Activated effector memory CD4-positive, alpha-beta T cell treated with anti-CD3 and anti-CD28 coated beads, Interleukin-2, amount 50 U/mL, for 16 hours (primary cell): ENCODE results near the gene EXOC6B.

Experiments used
- DNase-seq: peaks from one replicate; pipeline ENCODE4 v3.0.0-alpha.2; 2020

The EXOC6B gene

DNA sequence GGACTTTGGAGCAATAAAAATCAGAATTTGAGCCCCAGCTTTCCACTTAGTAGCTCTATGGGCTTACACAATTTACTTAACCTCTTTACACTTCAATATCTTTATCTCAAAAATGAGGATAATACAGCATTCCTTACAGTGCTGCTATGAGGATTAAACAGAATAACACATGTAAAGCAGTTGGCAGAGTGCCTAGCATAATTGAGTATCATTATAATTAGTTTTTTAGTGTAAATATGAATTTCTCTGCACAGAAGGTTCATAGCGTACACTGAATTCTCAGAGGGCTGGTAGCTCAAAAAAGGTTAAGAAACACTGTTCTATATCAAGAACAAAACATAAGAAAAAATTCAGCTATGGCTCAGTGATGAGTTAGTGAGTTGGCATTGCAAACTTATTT is 487.8 kb downstream of the EXOC6B start:
- DNase-seq = no peak

DNA sequence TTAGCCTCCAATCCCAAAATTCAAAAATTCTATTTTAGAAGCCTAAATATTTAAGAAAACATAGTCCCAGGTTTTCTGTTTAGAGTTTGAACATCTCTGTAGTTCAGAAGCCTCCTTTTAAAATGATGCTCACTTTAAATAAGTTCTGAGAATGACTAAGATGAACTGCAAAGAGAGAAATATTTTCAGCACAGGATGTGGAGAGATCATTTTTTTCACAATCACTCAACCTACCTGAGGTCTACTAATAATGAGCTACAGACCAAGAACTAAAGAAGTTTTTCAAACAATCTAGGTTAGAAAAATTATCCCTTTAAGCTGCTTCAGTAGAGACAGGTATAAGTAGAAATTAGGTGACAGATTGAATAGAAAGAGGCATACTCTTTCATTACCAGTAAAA is 493.1 kb downstream of the EXOC6B start:
- no peak for DNase-seq

DNA sequence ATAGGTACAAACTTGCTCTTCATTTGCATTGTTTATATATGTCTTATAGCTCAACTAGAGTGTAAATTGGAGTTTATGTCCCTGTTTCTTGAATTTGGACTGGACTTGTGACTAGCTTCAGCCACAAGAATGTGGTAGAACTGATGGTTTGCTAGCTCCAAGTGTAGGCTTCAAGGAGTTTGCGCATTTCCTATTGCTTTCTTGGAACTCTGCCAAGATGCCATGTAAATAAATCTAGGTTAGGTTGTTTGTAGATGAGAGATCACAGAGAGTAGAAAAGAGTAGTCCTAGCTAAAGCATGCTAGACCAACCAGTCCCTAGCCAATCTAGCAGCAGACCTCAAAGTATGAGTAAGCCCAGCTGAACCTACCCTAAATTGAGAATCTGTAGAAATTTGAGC is 495.2 kb downstream of the EXOC6B start:
- no peak for DNase-seq

DNA sequence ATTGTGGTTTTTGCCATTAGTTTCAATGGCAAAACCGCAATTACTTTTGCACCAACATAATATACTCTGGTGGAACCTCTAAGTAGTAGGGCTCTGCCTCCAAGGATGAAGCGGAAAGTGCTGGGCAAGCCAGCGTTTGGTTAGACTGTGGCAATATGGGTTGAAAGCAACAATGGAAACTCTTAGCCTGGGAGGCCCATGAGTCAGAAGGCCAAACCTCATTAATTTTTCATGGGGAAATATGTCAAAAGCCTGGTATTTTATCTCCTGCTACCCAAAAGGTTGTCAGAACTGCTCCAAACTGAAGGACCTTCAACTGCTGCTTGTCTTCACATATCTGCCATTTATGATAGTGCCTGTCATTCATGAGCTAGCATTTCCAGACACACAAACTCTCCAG is 499.1 kb downstream of the EXOC6B start:
- DNase-seq = no peak

DNA sequence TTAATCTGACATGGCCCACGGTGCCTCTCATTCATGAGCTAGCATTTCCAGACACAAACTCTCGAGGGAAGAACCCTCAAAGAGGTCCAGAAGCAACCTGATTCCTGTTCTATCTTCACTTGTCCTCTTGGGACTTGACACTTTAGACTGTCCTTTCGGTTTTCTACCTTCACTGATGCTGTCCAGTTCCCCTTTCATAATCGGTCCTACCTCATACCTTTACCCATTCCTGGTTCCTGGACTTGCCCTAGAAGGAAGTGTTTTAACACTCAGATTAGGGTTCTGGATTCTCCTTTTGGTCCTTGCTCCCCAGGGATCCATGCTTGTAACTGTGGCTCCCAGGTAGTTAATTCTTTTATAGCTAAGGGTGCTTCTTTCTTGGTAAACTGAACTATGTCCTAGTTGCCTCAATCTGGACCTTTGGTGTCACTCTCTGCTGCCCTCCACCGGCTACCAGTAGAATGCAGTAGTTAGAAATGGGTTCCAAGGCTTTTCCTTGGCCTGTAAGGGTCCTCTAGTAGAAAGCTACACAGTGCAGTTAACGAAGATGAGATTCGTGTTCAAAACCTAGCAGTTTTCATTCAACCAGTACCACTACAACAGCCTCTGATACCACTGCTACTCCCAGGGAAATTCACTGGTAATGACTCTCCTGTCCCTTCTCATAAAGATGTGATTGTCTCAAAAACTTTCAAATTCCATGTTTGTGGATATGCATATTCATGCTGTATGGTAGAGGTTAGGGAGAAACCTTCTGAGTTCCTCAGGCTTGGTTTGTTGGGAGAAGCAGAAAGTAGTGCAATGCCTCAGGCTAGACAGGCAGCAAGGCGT is 500.0 kb downstream of the EXOC6B start:
- no peak for DNase-seq

DNA sequence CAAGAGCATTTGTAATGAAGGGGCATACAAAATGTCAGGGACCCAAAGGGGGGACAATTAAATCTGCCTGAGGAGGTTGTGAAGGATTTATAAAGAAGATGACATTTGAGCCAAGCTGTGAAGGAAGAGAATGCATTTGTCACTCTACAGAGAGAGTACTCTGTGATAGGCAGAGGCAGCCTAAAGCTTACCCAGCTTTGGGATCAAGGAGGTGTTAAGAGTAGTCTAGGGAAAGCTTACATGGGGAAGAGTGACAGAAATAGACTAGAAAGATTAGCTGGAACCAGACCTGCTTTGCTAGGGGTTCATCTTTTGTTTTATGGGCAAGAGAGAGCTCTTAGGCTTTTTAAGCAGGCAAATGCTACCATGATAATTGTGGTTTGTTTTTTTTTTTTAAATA is 509.1 kb downstream of the EXOC6B start:
- no peak for DNase-seq

DNA sequence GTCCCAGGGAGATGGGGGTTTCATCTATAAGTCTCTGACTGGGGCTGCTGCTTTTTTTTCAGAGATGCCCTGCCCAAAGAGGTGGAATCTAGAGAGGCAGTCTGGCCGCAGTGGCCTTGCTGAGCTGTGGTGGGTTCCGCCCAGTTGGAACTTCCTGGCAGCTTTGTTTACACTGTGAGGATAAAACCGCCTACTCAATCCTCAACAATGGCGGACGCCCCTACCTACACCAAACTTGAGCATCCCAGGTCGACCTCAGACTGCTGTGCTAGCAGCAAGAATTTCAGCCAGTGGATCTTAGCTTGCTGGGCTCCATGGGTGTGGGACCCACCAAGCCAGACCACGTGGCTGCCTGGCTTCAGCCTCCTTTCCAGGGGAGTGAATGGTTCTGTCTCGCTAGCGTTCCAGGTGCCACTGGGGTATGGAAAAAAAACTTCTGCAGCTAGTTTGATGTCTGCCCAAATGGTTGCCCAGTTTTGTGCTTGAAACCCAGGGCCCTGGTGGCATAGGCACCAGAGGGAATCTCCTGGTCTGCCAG is 525.6 kb downstream of the EXOC6B start:
- no peak for DNase-seq

DNA sequence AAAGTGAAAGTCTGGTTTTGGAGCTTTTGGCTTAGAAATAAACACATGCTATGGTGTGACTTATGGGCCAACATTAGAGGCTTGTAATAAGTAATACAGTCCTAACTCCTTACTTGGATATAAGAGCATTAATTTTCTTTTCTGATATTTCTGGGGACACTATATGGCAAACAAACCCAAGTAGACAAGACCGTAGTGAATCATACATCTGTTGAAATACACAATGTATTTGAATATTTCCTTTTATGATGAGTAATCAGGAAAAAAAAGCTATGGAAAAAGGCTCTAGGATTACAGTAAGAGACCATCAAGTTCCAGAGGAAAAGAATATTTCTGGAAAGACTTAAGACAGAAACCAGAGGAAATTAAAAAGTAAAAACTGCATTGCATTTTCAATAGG is 532.2 kb downstream of the EXOC6B start:
- DNase-seq = no peak

DNA sequence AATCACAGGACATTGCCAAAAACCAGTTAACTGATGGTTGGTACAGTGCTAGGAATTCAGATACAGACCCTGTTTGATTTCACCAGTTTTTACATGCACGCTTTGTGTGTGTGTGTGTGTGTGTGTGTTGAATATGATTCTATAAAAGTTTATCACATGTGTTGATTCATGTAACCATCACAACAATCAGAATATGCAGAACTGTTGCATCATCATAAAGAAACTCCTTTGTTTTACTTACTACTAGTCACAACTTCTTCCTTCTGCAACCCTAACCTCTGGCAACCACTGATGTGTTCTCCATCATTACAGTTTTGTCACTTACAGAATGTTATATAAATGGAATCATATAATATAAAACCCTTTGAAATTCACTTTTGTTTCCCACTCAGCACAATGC is 533.4 kb downstream of the EXOC6B start:
- no peak for DNase-seq

DNA sequence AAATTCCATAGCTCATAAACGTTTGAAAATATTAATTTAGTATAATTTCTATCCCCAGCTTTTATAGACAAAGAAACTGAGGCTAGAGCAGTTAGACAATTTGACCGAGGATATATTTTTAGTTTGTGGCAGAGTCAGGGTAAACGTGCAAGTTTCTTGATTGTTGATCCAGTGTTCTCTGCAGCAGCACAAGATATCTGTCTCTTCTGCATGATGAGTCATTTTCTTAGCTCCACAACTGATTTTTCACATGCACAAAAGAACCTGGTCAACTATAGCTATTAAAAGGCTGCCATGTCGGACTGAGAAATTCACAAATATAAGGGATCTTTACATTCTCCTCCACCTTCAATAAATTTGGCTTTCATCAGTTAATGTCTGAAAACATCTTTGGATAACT is 534.8 kb downstream of the EXOC6B start:
- DNase-seq = no peak

DNA sequence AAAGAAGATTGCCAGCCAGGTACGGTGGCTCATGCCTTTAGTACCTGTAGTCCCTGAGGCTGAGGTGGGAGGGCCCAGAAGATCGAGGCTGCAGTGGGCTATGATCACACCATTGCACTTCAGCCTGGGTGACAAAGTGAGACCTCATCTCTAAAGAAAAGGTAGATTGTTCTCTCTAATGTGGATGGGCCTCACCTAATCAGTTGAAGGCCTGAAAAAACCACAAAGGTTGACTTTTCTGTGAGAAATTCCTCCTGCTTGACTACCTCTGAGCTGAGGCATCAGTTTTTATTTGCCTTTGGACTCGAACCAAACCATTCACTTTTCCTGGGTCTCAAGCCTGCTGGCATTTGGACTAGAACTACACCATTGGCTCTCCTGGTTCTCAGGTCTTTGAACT is 536.1 kb downstream of the EXOC6B start:
- no peak for DNase-seq

DNA sequence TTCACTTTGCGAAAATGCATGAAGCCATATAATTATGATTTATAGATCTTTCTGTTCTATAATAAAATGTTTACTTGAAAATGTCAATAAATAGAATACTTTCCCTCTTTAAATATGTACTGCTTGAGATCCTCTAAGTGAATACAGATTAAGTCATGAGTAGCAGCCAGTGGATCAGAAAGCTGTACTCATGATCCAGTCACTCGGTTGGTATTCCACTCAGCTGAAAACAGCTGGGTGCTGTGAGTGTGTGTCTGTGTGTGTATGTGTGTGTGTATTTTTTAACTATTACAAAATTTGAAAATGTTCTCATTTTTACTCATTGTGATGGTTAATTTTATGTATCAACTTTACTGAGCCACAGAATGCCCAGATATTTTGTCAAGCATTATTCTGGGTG is 536.5 kb downstream of the EXOC6B start:
- no peak for DNase-seq

DNA sequence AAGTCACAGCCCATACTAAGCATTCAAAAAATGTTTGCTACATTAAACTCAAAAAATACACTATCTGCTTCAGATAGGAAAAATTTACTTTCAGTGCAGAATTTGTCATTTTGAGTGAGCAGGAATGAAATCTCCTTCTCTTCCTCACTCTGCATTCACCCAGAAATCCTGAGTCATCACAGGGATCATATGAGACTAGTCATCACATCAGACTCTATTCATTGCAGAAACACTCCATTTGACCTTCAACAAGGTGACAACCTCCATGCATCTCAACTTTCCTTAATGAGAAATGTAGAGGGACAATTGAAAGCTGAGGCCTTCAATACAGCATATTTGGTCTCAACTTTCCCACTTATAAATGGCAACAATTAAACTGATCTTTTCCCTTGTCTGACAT is 547.8 kb downstream of the EXOC6B start:
- no peak for DNase-seq

DNA sequence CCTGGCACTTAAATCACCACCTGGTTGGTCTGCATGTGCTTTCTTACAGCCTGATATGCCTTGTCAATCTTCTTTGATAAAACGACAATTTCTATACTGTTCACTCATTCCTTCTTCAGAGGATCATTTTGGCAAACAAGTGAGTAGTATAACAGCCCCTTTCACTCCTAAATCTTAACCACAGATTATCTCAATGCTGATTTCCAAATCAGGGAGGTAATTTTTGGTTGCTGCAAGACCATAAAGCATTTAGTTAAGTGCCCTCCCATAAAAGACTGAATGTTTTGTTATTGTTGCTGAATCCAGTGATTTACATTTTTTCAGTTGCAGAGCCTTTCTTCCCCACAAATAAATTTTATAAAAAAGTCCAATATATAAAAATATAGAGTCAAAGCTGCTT is 549.0 kb downstream of the EXOC6B start:
- DNase-seq = no peak

DNA sequence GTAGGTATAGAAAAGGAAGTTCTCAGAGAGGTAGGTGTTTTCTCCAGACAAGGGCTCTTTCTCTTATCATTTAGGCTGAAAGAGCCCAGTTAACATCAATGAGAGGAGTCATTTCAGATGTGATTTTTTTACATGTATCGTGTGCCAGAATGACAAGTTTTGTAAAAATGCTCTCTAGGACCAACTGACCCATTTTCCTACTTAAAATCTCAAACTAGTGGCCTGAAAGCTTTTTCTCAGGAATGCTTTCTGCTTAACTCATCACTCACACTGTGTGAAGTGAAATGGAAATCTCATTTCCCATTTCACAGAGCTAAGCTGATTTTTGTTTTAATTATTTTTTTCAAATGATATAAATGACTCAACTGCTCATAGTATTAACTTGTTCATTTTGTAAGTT is 549.5 kb downstream of the EXOC6B start:
- no peak for DNase-seq

DNA sequence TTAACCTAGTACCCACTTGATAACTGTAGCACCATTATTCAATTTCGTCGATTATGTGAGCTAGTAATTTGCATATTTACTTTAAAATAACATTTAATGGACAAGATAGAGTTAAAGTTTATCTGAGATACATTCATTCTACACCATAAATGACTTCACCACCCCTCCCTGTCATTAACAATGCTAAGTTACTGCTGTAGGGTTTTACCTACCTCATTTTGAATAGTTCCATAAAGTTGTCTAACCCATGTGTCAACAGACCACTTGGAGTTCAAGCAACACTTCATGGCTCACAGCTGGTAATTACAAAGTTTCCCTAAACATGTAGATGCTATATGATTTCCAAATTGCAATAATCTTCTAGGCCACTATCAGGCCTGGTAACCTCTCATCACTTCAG is 550.7 kb downstream of the EXOC6B start:
- DNase-seq = no peak

DNA sequence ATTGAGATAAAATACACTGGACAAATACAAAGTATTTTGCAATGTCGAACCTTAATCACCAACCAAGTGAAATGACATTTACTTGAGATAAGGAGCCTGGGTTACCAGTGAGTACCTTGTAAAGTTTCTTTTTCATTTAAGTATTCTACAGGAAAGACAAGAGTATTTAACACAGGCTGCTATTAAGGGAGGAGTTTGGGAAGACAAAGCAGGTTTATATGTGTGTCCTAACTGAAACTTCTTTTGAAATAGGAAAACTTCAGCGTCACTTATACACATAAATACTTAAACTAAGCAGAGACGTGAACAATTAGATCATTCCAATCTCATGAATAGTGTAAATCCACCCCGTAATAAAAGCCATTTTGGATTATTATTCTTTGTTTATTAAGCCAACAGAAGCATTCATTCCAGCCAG is 551.4 kb downstream of the EXOC6B start:
- DNase-seq = no peak

DNA sequence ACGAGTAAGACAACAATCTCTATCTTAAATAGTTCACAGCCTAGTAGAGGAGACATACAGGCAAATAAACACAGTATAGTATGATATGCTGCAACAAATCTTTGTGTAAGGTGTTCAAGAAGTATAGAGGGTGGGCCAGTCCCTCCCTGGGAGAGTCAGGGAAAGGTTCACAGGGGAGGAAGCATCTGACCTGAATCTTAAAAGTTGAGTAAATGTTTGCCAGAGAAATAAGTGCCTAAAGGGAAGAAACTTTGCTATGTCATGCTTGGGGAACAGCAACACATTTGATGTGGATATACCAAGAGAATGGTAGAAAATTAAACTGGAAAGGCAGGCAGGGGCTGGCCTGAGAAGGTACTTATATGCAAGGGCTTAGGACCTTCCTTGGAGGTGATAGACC is 552.4 kb downstream of the EXOC6B start:
- DNase-seq = no peak

DNA sequence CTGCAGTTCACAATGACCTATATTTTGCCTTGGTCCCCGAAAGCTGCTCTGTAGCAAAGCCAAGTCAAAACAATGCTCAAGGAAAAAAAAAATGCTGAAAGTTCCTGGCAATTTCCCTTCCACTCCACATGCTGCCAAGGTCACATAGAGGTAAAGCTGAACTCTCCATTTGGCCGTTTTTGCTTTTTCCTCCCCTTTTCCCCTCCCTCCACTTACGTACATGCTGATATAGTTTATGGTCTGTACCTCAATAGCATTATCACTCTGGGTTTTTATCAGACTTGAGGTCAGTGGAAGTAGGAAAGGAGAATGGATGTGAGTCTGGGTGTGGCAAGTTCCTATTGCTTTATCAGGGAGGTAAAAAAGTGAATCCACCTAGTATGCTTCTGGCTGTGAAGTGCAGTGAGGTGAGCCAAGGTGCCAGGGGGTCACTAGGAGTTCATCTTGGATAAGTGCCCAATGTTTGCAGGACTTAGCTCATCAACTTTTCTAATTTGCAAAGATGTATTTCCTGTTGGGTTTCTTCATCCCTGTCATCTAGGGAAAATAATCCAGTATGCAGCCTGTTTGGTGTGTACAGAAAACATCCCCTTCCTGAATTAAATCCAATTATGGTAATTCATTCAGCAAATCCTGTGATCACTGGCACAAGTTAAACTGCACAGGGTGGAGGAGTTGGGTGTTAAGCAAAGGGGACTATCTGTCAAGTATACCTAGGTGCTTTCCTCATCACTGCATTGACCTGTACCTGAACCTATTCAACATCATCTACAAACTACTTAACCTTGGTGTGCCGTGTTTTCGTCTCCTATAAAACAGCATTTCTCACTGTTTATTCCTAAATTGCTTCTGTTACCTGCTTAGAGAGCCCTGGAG is 553.8 kb downstream of the EXOC6B start:
- DNase-seq = no peak

DNA sequence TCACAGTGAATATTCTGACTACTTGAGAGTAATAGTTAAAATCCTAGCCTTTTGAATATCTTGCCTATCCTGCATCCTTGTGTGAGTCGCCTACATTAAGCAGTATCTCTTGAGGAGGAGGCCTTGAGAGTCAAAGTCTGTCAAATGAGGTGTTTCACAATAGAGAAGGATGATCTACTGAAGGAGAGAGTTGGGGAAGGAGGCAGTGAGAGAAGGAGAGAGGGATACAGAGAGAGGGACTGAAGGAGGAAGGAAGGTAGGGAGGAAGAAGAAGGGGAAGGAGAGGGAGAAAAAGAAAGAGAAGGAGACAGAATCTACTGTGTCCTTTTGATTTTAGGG is 554.6 kb downstream of the EXOC6B start:
- no peak for DNase-seq

DNA sequence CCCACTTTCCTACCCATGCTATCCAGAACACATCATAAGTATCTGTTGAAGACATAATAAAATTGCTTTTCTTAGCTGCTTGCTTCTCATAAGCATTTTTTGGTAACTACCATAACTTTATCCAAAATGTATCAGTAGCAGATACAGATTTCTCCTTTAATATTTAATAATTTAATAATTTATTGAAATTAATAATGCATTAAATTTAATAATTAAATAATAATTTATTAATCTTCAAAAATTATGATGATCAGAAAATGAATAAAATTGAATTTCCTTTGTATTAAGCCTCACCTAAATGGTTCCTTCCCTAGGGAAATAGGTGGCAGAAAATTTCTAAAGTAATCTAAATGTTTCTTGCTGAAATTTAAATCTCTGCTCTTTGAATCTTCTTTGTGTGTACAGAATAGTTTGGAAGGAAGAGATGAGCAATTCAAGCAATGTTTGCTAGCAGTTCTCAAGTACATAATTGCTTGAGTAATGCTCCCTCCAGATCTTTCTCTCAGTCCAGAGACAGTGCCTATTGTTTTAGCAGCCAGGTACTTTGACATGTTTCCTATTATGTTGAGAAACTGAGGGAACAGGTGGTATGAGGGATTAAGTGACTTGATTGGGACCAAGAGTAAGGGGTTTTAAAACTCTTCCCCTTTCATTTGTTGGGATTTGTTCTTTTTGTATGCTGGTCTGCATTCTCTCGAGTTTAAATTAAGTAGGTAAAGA is 555.1 kb downstream of the EXOC6B start:
- no peak for DNase-seq

DNA sequence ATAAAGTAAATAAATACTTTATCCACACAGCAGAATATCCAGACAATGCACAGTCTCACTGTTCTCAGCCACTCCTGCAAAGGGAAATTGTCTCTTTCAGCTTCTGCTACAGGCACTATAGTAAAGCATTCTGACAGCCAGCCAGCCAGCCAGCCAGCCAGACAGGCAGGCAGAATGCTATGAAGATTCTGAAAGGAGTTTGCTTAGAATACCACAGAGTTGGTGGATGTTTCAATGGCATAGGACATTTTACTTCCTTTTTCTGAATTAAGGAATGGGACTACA is 562.1 kb downstream of the EXOC6B start:
- DNase-seq = no peak

DNA sequence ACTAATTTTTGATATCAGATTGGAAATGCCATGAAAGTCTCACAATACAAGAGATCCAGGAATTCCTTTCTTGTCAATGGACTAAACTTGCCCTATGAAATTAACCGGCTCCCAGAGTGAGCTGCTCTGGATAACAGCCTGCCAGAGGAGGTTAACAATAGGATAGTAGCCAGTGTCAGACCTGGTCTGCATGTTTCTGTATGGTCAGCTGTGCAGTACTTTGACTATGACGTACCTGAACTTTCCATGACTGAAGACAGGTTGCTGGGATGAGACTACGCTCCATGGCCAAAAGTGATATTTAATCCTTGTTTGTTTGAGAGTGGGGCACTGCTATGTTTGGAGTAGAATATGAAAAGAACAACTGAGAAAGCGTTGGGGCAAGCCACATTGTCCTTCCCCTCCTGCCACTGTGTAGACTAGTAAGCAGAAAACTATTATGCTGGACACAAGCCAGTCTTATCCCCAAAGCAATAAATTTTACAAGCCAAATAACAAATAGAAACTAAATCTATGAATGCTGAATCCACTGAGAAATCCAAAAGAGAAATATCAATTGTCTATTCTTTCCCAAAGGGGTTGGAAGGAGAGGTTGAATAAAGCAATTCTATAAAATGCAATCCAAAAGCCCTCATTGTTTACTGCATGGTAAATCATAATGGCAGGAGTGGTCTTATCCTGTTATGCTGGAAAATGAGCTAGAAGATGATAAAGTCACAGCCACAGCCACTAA is 562.6 kb downstream of the EXOC6B start:
- no peak for DNase-seq
